ENCODE measurements around the gene MED13L.

Gene MED13L

DNA sequence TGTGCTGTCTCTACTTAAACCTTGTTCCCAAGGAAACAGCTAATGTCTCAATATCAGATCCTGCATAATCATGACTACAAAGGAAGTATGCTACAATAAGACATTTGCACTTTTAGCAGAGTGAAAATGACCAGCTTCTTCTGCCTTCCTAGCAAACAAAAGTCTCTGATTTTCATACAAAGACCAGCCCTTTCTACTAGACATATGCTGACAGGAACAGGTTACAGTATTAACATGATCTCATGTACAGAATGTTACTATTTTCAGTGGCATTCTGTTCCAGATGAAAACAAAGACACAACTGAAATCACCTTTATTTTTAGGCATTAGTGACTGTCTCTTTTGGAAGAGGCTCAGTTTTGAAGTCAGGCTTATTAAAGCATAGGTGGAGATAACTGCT, 228.6 kb downstream of the MED13L start:
- DNase-seq (ENCODE audit: low spot score) = no peak
- no peak overlapping the region for H3K27ac ChIP-seq
- TF ChIP-seq, protein P1, sequence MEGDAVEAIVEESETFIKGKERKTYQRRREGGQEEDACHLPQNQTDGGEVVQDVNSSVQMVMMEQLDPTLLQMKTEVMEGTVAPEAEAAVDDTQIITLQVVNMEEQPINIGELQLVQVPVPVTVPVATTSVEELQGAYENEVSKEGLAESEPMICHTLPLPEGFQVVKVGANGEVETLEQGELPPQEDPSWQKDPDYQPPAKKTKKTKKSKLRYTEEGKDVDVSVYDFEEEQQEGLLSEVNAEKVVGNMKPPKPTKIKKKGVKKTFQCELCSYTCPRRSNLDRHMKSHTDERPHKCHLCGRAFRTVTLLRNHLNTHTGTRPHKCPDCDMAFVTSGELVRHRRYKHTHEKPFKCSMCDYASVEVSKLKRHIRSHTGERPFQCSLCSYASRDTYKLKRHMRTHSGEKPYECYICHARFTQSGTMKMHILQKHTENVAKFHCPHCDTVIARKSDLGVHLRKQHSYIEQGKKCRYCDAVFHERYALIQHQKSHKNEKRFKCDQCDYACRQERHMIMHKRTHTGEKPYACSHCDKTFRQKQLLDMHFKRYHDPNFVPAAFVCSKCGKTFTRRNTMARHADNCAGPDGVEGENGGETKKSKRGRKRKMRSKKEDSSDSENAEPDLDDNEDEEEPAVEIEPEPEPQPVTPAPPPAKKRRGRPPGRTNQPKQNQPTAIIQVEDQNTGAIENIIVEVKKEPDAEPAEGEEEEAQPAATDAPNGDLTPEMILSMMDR (IDR thresholded peaks at IDR 0.05) = no peak
- no peak overlapping the region for H3K4me3 ChIP-seq

DNA sequence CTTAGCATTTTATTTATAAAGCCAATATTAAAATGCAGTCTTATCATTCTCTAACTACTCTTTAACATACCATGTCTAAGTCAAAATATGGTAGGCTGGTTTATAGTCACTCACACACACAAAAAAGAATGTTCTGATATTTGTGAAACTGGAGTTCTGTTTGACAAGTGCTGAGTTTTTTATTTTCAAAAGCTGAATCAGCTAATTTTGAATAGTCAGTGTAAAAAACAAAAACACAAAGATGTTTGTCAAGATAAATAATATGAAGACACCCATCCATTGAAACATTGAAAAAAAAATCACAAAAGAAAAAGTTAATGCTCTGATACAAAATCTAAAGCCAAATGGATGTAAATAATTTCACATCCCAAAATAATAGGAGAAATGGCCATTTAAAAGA, 231.5 kb downstream of the MED13L start:
- DNase-seq (ENCODE audit: low spot score) = no peak
- TF ChIP-seq, protein P1 (IDR thresholded peaks at IDR 0.05) = no peak
- Histone ChIP-seq H3K4me3 (no peak overlapping the region), H3K27ac (no peak overlapping the region)

DNA sequence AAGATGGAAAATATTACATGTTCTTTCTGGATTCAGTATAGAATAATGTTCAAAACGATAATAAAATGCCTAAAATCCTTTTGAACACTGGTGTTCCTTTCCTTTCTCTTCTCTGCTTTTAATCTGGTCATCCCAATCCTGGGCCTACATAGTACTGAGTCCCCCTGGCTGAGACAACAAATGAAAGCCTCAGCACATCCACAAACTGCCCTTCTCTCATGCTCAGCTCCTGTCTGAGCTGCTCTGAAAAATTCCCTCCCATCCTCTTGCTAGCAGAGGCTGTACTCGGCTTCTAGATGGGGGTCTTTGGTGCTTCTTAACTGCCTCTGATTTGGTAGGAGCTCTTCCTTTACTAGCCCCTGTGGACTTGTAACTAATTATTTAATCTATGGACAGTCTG, 232.3 kb downstream of the MED13L start:
- TF ChIP-seq, protein P1 (IDR thresholded peaks at IDR 0.05) = no peak
- DNase-seq (ENCODE audit: low spot score) = no peak
- H3K27ac ChIP-seq = no peak overlapping the region

DNA sequence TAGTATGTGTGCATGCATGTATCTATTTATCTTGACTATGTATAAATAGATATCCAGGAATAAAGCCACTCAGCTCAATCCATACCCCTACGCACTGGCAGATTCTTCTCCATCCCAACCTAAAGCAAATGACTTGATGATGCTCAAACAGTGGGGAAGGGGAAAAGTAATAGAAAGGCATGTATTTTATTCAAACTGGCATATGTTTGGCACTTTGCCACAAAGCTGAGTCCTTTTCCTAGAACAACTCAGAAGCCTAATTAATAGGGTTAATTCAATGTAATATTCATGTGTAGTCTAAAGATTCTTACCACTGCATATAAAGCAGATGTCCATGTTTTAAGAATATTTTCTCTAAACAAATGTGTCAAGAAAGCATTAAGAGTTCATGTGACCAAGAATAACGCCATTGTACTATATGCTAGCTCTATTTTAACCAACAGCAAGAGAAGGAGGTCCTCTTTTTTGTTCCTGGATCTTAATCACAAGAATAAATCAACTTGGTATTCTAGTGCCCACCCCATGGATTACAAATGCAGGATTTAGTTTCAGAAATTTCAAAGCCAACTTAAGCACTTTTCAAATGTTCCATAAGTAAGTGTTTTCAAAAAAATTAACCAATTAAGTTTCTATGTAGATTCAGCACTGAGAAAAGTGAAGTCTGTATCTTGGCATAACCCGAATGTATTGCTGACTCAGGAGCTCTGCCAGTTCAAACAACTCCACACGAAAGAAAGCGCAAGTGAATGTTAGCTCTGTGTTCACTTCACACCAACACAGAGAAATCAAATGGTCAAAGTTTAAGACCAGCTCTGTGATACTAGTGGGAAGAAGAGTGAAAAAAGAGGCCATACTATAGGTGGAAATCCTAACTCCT, 233.6 kb downstream of the MED13L start:
- H3K4me3 ChIP-seq = no peak overlapping the region
- TF ChIP-seq, protein P1 (IDR thresholded peaks at IDR 0.05) = no peak
- DNase-seq (ENCODE audit: low spot score) = no peak
- no peak overlapping the region for H3K27ac ChIP-seq

More for the DNA sequence above, 232.3 kb downstream of the MED13L start:
- H3K4me3 ChIP-seq = no peak overlapping the region

DNA sequence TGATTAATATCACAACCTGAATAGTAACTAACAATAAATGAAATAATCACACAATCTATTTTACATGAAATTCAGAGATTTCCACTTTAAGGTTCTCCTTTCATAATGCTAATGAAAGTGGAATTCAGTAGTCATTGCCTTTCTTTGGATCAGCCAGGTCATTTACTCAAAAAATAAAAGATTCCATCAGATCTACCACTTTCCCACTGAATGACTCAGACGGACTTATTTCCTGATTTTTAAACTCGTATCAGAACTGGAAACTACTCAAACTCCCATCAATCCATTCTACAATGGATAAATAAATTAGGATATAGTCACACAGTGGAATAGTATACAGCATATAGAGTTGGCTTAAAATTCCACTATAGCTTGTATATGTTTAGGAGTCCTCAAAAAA, 237.1 kb downstream of the MED13L start:
- TF ChIP-seq, protein P1 (IDR thresholded peaks at IDR 0.05) = no peak
- no peak overlapping the region for H3K27ac ChIP-seq
- H3K4me3 ChIP-seq = no peak overlapping the region
- DNase-seq (ENCODE audit: low spot score) = no peak

DNA sequence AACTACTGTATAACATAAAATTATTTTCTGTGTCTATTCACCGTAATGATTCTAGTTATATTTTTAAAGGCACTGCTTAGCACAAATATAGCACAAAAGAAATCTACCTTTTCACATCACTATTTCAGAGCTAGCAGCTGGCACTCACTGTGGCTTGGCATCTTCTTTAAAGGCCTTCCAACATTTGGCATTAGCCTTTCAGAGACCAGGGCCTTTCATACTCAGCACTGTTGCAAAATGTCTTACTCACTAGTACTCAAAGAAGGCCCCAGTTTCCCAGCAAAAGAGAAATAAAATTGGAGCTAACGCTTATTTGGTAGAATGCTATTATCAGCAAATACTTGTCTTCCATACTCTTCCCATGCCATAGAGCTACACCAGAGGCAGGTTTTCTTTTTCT, 238.4 kb downstream of the MED13L start:
- TF ChIP-seq, protein P1 (IDR thresholded peaks at IDR 0.05) = no peak
- Histone ChIP-seq H3K4me3 (no peak overlapping the region), H3K27ac (no peak overlapping the region)
- DNase-seq (ENCODE audit: low spot score) = no peak

Data from coronary artery (tissue), 2 donors.